Mesodermal cell (in vitro differentiated cells): ENCODE measurements around the gene ZNF488.

Experiments
- H3K27ac ChIP-seq: 2 replicates; pipeline ENCODE4 v1.7.0; 2013; ENCODE audit warnings: mild to moderate bottlenecking, low read depth, low read length, moderate library complexity; ENCODE audit not compliant: severe bottlenecking
- H3K36me3 ChIP-seq: 2 replicates; pipeline ENCODE4 v1.7.1; 2013; ENCODE audit warnings: mild to moderate bottlenecking, low read length, moderate library complexity; ENCODE audit not compliant: control insufficient read depth, insufficient read depth
- H3K4me1 ChIP-seq: one replicate; pipeline ENCODE4 v1.7.1; 2013; ENCODE audit warnings: mild to moderate bottlenecking, low read length; ENCODE audit not compliant: insufficient read depth, control insufficient read depth, poor library complexity, severe bottlenecking
- H3K4me3 ChIP-seq: 2 replicates; pipeline ENCODE4 v1.7.0; 2013; ENCODE audit warnings: low read length, control low read depth, mild to moderate bottlenecking; ENCODE audit not compliant: insufficient read depth, poor library complexity, severe bottlenecking; ENCODE audit errors: extremely low read depth
- H3K9me3 ChIP-seq: 2 replicates; pipeline ENCODE4 v1.7.1; 2013; ENCODE audit warnings: mild to moderate bottlenecking, low read length, moderate library complexity; ENCODE audit not compliant: control insufficient read depth
- WGBS, 2 experiments: methylation state at CpG; one replicate each; pipeline ENCODE4 v1.1.5; 2013; ENCODE audit warnings: missing lambda C conversion rate in 2 of 2; ENCODE audit not compliant: insufficient coverage in 2 of 2; 5-methylcytosine and 5-hydroxymethylcytosine counted together

ZNF488 gene

GRCh38 chr10:47317251-47317650 lies 66.8 kb downstream of the ZNF488 start:
- WGBS, 2 experiments: 82 to 95% methylated on average over 3 to 4 of the region's 4 CpGs
- Histone ChIP-seq H3K4me1 (no peaks in the 10 kb centered on the region), H3K9me3 (no peaks in the 10 kb centered on the region), H3K27ac (no peak overlapping the region), H3K36me3 (no peaks in the 10 kb centered on the region), H3K4me3 (no peak overlapping the region)

GRCh38 chr10:47316131-47316530 lies 68.0 kb downstream of the ZNF488 start:
- no peak overlapping the region for H3K27ac ChIP-seq
- no peaks in the 10 kb centered on the region for H3K36me3 ChIP-seq
- H3K4me1 ChIP-seq: no peaks in the 10 kb centered on the region
- H3K9me3 ChIP-seq: no peaks in the 10 kb centered on the region
- no peak overlapping the region for H3K4me3 ChIP-seq
- 60 to 80% methylated on average over 3 to 5 of the region's 5 CpGs for WGBS, 2 experiments
